Stimulated activated CD4-positive, alpha-beta T cell treated with anti-CD3 and anti-CD28 coated beads, TNF-alpha, amount 100 ng/mL, for 4 hours (primary cell): ENCODE measurements around the gene MYO1G.

Experiments
- DNase-seq, 3 experiments: peaks; one replicate each; pipeline ENCODE4 v3.0.0-alpha.2; 2020; ENCODE audit warnings: low read depth in 3 of 3

The MYO1G gene

GRCh38 chr7:44967571-44968446, 11.0 kb downstream of the MYO1G start:
- no peak for DNase-seq

- DNase-seq, result no peak
These were observed 11.9 kb downstream of the MYO1G start for GRCh38 chr7:44966731-44967538.

GRCh38 chr7:44965937-44966730, 12.7 kb downstream of the MYO1G start:
- no peak for DNase-seq

GRCh38 chr7:44965441-44965903, 13.3 kb downstream of the MYO1G start:
- DNase-seq, result no peak

- DNase-seq, result no peak
These were observed 13.9 kb downstream of the MYO1G start for GRCh38 chr7:44964831-44965440.

GRCh38 chr7:44964384-44964830, 14.4 kb downstream of the MYO1G start:
- DNase-seq, result no peak

- no peak for DNase-seq
These were observed 15.2 kb downstream of the MYO1G start for GRCh38 chr7:44963364-44964290.

GRCh38 chr7:44962483-44963251, 16.1 kb downstream of the MYO1G start:
- no peak for DNase-seq

GRCh38 chr7:44961844-44962482, 16.9 kb downstream of the MYO1G start:
- no peak for DNase-seq

GRCh38 chr7:44960011-44960580, 18.7 kb downstream of the MYO1G start:
- no peak for DNase-seq

GRCh38 chr7:44959433-44959951, 19.3 kb downstream of the MYO1G start:
- DNase-seq, result no peak

- DNase-seq, result no peak
These were observed 20.0 kb downstream of the MYO1G start for GRCh38 chr7:44958645-44959344.

GRCh38 chr7:44956157-44956766, 22.6 kb downstream of the MYO1G start:
- no peak for DNase-seq

GRCh38 chr7:44955733-44956132, 23.1 kb downstream of the MYO1G start:
- DNase-seq, result no peak

- no peak for DNase-seq
These were observed 25.7 kb downstream of the MYO1G start for GRCh38 chr7:44953156-44953555.

- DNase-seq, result no peak
These were observed 29.5 kb downstream of the MYO1G start for GRCh38 chr7:44949303-44949702.

- DNase-seq, result no peak
These were observed 33.3 kb downstream of the MYO1G start for GRCh38 chr7:44945479-44945878.
